HG02970 (cell line): ENCODE measurements around the gene KRTAP12-1.
"Not testable (repeated sequence)": the region's sequence is repeated elsewhere in the genome, so short reads cannot be mapped to it uniquely, and the experiment has no call there.

Source experiments
- ATAC-seq: cut with Tn5 transposase; IDR thresholded peaks from one replicate; pipeline ENCODE4 v1.9.1; 2021; ENCODE audit warnings: mild to moderate bottlenecking, moderate library complexity, moderate number of reproducible peaks; ENCODE audit not compliant: unreplicated experiment, low FRiP score

KRTAP12-1 gene

DNA sequence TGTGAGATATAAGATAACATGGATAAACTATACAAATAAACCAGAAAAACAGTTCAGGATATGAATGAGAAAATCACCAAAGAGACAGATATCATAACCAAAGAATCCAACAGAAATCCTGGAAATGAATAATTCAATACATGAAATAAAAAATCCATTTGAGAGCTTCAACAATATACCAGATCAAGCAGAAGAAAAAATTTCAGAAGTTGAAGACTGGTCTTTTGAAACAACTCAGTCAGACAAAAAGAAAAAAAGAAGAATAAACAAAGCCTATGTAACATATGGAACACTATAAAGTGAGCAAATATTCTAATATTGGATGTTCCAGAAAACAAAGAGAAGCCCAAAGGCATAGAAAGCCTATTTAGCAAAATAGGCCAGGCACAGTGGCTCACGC, 10.1 kb downstream of the KRTAP12-1 start:
- no peak for ATAC-seq

DNA sequence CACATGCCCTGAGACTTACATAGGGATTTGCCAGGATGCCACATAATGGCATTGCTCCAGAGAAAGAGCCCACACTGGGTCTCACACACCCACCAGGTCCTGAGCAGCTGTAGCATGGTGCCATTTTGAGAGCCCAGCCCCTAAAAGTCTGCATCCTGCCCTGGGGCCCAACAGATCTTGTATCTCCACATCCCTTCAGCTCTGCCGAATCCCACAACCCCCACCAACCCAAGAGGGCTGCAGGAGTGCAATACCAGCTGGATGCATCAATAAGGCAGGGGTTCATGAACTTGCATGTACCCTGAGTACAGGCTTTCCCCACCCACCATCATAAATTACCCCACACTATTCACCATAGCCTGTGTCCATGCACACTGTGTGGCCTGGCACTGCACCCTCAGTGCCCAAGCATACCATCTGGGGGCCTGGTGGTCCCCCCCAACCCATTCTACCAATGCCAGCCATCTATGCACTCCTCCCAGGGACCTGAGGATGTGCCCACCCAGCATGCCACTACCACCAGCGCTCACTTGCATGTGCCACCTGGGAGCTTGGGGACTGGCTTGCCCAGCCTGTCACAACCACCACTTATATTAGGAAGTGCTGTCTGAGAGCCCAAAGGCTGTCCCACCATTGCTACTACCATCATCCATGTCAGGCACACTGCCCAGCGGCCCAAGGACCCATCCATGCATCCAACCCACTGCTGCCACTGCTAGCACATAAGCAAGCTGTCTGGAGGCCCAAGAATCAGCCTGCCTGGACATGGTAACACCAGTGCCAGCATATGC, 11.1 kb downstream of the KRTAP12-1 start:
- ATAC-seq: no peak

GRCh38 chr21:44667612-44668011, 14.4 kb downstream of the KRTAP12-1 start:
- ATAC-seq: no peak

GRCh38 chr21:44666401-44667320, 15.3 kb downstream of the KRTAP12-1 start, which contains the start of gene KRTAP12-2:
TSS of gene KRTAP12-2 (minus strand) at chr21:44666927. CDS start at chr21:44666886, 41 bp downstream.
- ATAC-seq: no peak

- no peak for ATAC-seq
These were observed 17.3 kb downstream of the KRTAP12-1 start for GRCh38 chr21:44664691-44665090.

GRCh38 chr21:44661567-44661966, 20.4 kb downstream of the KRTAP12-1 start:
- not testable (repeated sequence) for ATAC-seq

GRCh38 chr21:44658913-44659595, 22.9 kb downstream of the KRTAP12-1 start:
- no peak for ATAC-seq

GRCh38 chr21:44658541-44658910, 23.4 kb downstream of the KRTAP12-1 start:
- no peak for ATAC-seq

DNA sequence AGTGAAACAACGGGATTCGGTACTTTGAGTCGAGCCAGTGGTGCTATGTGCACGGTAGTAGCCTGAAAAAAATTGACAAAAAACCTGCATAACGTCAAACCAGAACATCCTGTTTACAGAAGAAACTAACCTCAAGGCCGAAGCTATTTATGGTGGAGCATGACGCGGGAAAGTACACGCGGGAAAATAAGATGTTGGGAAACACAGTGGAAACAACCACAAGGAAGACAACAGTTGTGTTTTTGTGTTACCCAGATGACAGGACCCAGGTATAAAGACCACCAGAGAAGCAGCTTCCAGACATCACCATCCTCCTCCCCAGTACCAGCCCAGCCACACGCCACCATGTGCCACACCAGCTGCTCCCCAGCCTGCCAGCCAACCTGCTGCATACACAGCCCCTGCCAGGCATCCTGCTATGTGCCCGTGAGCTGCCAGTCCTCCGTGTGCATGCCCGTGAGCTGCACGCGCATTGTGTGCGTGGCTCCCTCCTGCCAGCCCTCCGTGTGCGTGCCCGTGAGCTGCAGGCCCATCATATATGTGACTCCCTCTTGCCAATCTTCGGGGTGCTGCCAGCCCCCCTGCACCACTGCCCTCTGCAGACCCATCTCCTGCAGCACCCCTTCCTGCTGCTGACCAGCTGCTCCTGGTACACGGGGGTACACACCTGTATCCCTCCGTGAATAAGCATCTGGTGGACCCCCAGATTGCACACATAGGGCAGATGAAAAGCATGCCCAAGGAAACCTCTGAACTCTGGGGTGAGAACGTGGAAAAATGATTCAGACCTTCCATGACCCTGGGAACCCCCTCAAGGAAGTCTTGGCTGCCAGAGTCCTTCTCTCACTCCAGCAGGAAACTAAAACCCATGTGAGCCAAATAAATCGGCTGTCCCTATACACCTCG, 24.1 kb downstream of the KRTAP12-1 start, which contains the start of gene KRTAP12-3:
TSS of gene KRTAP12-3 (plus strand) at position 298 of the 906 bp plus-strand sequence. CDS start at position 346, 48 bp downstream.
- no peak for ATAC-seq

GRCh38 chr21:44656868-44657267, 25.1 kb downstream of the KRTAP12-1 start:
- ATAC-seq: no peak

- ATAC-seq: no peak
These were observed 27.3 kb downstream of the KRTAP12-1 start, which contains the start of gene KRTAP12-4 for GRCh38 chr21:44654576-44655175. TSS of gene KRTAP12-4 (minus strand) at chr21:44654659. CDS start at chr21:44654614, 45 bp downstream.

GRCh38 chr21:44653656-44654575, 28.0 kb downstream of the KRTAP12-1 start:
- ATAC-seq: no peak

DNA sequence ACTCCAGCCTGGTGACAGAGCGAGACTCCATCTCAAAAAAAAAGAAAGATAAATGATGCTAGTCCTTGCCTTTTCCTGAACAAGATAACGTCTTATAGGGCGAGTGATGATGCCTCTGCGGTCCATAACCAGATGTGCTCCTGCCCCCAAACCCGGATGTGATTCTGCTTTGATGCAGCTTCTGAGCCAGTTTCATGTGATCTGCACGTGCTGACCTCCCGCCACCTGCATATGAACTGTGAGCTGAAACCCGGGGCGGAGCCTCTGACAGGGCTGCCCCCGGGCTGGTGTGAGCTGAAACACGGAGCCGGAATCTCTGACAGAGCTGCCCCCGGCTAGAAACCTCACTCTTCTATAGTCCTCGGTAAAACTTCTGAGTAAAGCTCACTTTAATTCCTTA, 28.8 kb downstream of the KRTAP12-1 start:
- ATAC-seq: no peak

DNA sequence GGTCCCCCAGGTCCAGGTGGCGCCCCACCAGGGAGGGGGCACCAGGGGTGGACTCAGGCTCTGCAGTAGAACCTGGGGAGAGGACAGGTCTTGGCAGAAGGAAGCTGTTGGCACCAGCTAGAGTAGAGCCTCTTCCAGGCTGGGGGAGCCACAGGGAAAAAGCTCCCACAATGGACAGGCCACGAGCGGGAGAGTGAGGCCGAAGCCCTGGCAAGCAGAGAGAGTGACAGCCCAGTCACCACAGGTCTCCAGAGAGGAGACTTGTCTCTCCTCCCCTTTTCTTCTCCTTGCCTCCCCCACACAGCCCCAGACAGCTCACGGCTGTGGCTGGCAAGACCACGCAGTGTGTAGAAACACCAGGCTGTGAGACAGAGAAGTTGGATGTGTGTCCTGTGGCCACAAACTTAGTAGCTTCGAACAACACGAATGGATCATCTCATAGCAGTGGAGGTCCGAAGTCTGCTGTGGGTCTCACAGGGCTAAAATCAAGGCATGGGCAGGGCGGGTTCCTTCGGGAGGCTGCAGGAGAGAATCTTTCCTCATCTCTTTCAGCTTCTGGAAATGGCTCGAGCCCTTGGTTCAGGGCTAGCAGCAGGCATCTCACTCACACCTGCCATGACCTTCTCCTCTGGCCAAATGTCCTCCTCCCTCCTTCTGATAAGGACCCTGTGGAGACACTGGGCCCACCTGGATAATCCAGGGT, 30.8 kb downstream of the KRTAP12-1 start:
- ATAC-seq: no peak

DNA sequence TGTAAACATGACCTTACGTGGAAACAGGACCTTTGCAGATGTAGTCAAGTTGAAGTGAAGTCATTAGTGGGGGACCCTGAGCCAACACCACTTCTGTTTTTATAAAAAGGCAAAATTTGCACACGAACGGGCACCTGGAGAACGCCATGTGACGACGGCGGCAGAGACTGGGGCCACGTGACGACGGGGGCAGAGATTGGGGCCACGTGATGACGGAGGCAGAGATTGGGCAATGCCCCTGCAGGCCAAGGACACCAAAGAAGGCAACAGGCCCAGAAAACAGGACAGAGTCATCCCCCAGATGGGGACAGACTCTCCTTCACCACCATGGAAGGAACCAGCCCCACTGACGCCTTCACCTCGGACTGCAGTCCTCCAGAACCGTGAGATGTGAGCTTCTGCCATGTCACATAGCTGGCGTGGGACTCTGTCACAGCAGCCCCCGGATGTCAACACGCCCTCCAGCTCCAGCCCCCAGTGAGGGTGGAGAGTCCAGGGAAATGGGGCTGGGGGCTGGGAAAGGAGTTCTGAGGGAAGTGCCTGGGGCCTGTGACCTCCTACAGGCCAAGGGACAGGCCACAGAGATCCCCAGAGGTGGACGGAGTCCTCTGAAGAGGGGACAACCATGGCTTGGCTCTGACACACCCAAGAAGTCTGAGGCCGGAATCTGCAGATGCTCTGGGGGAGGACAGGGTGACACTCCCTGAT, 31.5 kb downstream of the KRTAP12-1 start:
- ATAC-seq: no peak

GRCh38 chr21:44649521-44650100, 32.4 kb downstream of the KRTAP12-1 start:
- no peak for ATAC-seq
